Chondrocyte (in vitro differentiated cells): Measurements from ENCODE around the gene HMBS. TPM values are rescaled to one million over a fixed set of nuclear protein-coding genes. Genes with fewer than 3 reads are reported as not detected.

Experiments used
- DNase-seq: peaks from one replicate; pipeline ENCODE4 v3.0.0; 2021; ENCODE audit warnings: mixed read lengths, low spot score
- H3K27ac Mint-ChIP-seq: one replicate; pipeline ENCODE4 v1.8.0; 2021; ENCODE audit warnings: mild to moderate bottlenecking, moderate library complexity, mixed read lengths; ENCODE audit not compliant: unreplicated experiment
- H3K27me3 Mint-ChIP-seq: 2 replicates; pipeline ENCODE4 v1.8.0; 2021; ENCODE audit warnings: low read depth, mixed read lengths
- H3K36me3 Mint-ChIP-seq: 2 replicates; pipeline ENCODE4 v1.8.0; 2021; ENCODE audit warnings: low read depth, mixed read lengths
- H3K4me1 Mint-ChIP-seq: 2 replicates; pipeline ENCODE4 v1.8.0; 2021; ENCODE audit warnings: low read depth, mild to moderate bottlenecking, mixed read lengths
- H3K4me3 Mint-ChIP-seq: one replicate; pipeline ENCODE4 v1.8.0; 2021; ENCODE audit warnings: mild to moderate bottlenecking, moderate library complexity, mixed read lengths; ENCODE audit not compliant: unreplicated experiment
- H3K9me3 Mint-ChIP-seq: 2 replicates; pipeline ENCODE4 v1.8.0; 2021; ENCODE audit warnings: low read depth, mixed read lengths
- CTCF ChIP-seq: fragments of 200-600 bp; sonication (generic); IDR thresholded peaks from 2 replicates; pipeline ENCODE4 v1.5.0; 2021; ENCODE audit warnings: antibody characterized with exemption, mild to moderate bottlenecking, moderate library complexity
- total RNA-seq: library from RNA; stranded (reverse); gene quantifications from 3 replicates; pipeline ENCODE4 v1.2.1, GENCODE V29; 2021

Gene HMBS
- total RNA-seq, 1 donor from 2014 or later: 16.1 TPM

DNA sequence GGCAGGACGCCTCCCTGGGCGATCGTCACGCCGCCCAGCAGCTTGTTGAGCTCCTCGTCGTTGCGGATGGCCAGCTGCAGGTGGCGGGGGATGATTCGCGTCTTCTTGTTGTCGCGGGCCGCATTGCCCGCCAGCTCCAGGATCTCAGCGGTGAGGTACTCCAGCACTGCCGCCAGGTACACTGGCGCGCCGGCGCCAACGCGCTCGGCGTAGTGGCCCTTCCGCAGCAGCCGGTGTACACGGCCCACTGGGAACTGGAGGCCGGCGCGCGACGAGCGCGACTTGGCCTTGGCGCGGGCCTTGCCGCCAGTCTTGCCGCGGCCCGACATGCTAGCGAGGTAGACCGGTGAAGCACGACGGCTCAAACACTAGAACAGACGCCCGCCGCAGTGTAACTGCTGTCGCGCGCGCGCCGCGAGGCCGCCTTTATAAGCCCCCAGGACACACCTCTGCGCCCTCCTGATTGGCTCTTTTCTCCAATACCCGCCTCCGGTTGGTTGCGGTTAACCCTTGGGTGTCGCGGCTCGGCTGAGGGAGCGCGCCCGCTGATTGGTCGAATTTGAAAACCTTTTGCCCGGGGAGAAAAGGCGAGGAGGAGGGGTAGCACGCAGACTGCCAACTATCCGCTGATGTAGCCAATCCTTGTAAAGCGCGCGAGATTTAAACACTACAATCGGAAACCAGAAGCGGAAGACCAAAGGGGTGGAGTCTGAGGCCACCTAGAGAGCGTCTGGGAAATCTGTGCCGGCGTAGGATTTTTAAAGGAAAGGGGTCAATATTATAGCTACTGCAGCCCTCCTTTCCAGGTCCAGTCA, 10.6 kb downstream of the HMBS start:
- peak; percentile 99 for DNase-seq
- Mint-ChIP-seq H3K9me3 (no peaks in the 10 kb centered on the region), H3K4me1 (peaks cover 38% of the 10 kb centered on the region), H3K4me3 (peak overlapping the region; percentile 87), H3K27ac (peak overlapping the region; percentile 91), H3K36me3 (peaks cover 17% of the 10 kb centered on the region), H3K27me3 (no peaks in the 10 kb centered on the region)
- TF ChIP-seq CTCF: peak; percentile 72

DNA sequence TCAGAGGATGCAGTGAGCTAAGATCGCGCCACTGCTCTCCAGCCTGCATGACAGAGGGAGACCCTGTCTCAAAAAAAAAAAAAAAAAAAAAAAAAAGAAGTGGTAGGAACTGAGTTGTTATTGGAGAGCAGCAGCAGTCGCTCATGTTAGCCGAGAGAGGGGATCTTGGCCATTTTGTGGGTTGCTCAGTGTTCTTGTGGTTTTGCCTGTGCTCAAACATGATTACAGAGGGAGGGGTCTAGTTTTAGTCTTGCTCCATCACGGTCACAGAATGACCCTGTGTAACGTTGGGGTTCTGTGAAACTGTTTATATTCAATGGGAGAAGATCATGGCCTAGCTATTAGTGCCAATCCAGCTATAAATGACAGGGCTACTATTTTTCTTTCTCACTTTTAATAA, 15.0 kb downstream of the HMBS start:
- H3K4me3 Mint-ChIP-seq: no peak overlapping the region
- H3K9me3 Mint-ChIP-seq: no peaks in the 10 kb centered on the region
- no peaks in the 10 kb centered on the region for H3K27me3 Mint-ChIP-seq
- no peak overlapping the region for H3K27ac Mint-ChIP-seq
- TF ChIP-seq CTCF: no peak
- DNase-seq: no peak
- peaks cover 13% of the 10 kb centered on the region for H3K36me3 Mint-ChIP-seq
- peaks cover 37% of the 10 kb centered on the region for H3K4me1 Mint-ChIP-seq

DNA sequence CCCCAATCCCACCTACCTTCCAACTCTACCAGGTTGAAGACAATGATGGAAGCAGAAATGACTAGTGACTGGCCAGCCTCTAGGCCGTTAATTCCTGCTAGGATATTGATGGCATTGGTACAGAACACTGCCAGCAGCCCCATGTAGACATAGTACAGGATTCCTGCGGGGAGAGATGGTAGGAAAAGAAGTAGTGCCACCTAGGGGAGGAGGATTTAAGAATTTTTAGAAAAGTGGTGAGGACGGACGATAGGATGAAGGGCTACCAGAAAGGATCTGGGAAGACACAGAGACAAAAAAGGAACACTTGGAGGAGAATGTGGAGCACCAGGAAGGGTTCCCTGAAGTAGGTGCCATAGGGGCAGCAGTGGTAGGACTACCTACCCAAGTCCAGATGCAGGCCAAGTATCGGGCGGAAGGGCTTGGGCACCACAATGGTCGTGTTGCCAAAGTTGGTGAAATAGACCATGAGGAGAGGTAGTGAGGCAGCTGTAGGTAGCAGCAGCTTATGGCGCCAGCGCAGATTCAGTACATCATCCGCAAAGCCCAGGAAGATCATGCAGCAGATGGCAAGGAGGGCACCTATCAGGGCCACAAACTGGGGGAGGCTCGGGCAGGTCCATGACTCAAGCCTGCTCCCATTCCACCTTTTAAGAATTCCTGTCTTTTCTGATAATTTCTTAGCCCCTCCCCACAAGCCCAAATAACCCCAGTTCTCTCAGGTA, 15.7 kb downstream of the HMBS start:
- Mint-ChIP-seq H3K4me1 (peaks cover 37% of the 10 kb centered on the region), H3K9me3 (no peaks in the 10 kb centered on the region), H3K4me3 (peak overlapping the region; percentile 89), H3K36me3 (peaks cover 13% of the 10 kb centered on the region), H3K27me3 (no peaks in the 10 kb centered on the region), H3K27ac (peak overlapping the region; percentile 100)
- no peak for DNase-seq
- peak; percentile 77 for TF ChIP-seq CTCF

DNA sequence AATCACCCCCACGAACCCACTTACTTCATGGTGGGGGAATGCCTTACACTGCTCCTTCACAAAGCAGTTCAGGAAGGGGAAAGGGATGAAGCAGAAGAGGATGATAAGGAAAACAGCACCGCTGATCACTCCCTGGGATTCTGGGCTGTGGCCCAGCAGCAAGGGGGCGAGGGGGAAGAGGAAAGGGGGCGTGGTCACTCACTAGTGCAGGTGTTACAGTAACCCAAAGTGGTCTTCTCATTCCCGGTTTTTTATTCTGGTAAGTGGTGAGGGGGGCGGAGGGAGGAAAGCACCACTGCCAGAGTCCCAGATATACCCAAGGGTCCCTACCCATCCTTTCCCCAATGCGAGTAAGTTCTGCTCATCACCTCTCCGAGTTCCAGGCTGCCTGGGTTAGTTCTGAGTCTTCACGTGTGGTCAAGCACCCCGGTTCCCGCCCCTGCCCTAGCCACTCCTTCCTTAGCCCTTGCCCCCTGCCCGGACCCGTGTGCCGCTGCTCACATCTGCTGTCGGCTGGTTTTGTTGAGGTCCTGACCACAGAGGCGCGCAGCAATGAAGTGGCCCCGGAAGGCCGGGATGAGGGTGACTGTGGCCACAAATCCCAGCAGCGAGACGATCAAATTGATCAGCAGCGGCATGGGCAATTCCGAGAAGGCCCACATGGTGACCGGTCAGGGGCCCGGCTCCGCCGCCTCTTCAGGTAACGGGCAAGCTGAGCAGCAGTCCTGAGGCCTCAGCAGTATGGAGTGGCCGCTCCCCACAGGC, 16.5 kb downstream of the HMBS start:
- Mint-ChIP-seq H3K9me3 (no peaks in the 10 kb centered on the region), H3K4me1 (peaks cover 34% of the 10 kb centered on the region), H3K27ac (peak overlapping the region; percentile 100), H3K36me3 (peaks cover 13% of the 10 kb centered on the region), H3K27me3 (no peaks in the 10 kb centered on the region), H3K4me3 (peak overlapping the region; percentile 89)
- peak; percentile 86 for DNase-seq
- peak; percentile 15 for TF ChIP-seq CTCF
